ENCODE measurements around the gene CCDC85C. TPM values are rescaled to one million over a fixed set of nuclear protein-coding genes. Genes with fewer than 3 reads are reported as not detected.

The CCDC85C gene
- total RNA-seq, 2 experiments from 2014 or later: 10.2 to 11.7 TPM

DNA sequence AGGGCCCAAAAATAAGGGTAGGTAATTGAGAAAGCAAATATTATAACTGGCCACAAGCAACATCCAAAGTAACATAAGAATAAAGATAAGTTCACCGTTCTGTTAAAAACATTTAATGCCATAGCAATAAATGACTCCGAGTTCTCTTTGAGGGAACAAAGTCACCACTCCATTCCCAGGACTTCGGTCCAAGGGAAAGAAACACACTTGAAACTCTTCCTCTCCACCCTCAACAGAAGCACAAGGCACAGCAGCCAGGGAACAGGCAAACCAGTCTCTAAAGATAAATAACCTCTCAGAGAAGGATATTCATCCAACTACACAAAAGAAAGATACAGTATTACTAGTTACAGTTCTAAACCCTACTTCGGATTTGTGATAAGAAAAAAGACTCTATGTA lies 125.9 kb downstream of the CCDC85C start:
- no peak for DNase-seq
- no peaks in the 10 kb centered on the region for H3K27me3 Mint-ChIP-seq
- H3K9me3 Mint-ChIP-seq: no peaks in the 10 kb centered on the region
- peaks cover 10% of the 10 kb centered on the region for H3K36me3 Mint-ChIP-seq (ENCODE audit: low read depth)
- H3K4me1 Mint-ChIP-seq: peaks cover 34% of the 10 kb centered on the region
- no peak overlapping the region for H3K27ac Mint-ChIP-seq
- CTCF ChIA-PET: no interaction called here
- no peak overlapping the region for H3K4me3 Mint-ChIP-seq
- POLR2A ChIA-PET: no interaction called here

DNA sequence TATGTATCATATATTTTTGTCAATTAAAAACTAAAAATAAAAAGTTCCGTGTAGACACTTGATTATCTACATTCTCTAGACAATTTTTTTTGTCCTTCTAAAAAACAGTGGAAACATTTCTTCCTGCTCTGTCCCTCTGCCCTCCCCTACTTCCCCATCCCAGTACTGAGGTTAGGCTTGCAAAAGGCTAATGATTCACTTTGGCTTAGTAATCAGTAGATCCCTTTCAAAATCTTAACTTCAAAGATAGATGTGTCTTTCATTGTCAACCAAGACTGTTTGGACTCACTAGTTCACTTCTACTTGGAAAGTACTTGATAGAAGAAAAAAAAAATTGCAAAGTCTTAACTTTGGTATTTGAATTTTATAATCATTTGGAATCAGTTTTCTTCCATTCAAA lies 127.1 kb downstream of the CCDC85C start:
- no peak overlapping the region for H3K4me3 Mint-ChIP-seq
- peaks cover 10% of the 10 kb centered on the region for H3K36me3 Mint-ChIP-seq (ENCODE audit: low read depth)
- H3K27me3 Mint-ChIP-seq: no peaks in the 10 kb centered on the region
- H3K9me3 Mint-ChIP-seq: no peaks in the 10 kb centered on the region
- DNase-seq: no peak
- no peak overlapping the region for H3K27ac Mint-ChIP-seq
- POLR2A ChIA-PET: no interaction called here
- peaks cover 25% of the 10 kb centered on the region for H3K4me1 Mint-ChIP-seq
- CTCF ChIA-PET: no interaction called here

DNA sequence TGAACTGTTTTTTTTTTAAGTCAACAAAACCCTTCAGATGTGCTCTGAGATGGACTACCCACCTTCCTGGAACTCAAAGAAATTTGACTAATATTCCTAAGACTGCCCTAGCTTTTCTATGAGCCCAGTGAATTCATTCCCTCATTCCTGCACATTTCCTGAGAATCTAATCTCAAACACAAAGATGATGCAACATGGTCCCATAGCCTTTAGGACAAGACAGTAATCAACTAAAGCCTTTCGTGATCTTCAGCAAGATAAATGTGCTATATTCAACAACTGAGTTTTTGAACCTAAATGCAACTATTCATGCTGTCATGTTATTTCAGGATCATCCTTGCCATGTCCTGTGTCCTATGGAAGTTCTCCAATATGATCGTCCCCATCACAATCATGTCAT lies 128.3 kb downstream of the CCDC85C start:
- CTCF ChIA-PET: no interaction called here
- Mint-ChIP-seq H3K4me1 (peaks cover 23% of the 10 kb centered on the region), H3K36me3 (ENCODE audit: low read depth) (peaks cover 6% of the 10 kb centered on the region), H3K9me3 (no peaks in the 10 kb centered on the region), H3K27ac (no peak overlapping the region), H3K4me3 (no peak overlapping the region), H3K27me3 (no peaks in the 10 kb centered on the region)
- POLR2A ChIA-PET: no interaction called here
- DNase-seq: no peak

DNA sequence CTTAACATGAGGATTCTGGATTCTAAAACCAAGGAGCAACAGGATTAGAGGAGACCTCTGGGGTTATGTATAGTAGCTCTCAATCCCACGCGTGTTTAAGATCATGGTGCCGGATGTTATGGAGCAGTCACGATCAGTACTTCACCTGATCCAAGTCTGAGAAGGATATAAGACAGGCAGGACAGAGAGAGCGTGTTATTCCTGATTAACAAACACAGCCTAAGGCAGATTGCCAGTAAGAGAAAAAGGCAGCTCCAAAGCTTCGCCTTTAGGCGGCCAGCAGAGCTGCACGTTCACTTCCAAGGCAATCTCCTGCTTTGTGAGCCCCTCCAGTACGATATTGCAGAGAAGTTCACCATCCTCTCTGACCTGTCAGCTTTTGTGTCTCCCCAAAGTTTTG lies 128.8 kb downstream of the CCDC85C start:
- POLR2A ChIA-PET: no interaction called here
- H3K4me1 Mint-ChIP-seq: peaks cover 23% of the 10 kb centered on the region
- H3K9me3 Mint-ChIP-seq: no peaks in the 10 kb centered on the region
- H3K36me3 Mint-ChIP-seq (ENCODE audit: low read depth): peaks cover 6% of the 10 kb centered on the region
- H3K27ac Mint-ChIP-seq: no peak overlapping the region
- no peak overlapping the region for H3K4me3 Mint-ChIP-seq
- CTCF ChIA-PET: no interaction called here
- DNase-seq: no peak
- no peaks in the 10 kb centered on the region for H3K27me3 Mint-ChIP-seq

DNA sequence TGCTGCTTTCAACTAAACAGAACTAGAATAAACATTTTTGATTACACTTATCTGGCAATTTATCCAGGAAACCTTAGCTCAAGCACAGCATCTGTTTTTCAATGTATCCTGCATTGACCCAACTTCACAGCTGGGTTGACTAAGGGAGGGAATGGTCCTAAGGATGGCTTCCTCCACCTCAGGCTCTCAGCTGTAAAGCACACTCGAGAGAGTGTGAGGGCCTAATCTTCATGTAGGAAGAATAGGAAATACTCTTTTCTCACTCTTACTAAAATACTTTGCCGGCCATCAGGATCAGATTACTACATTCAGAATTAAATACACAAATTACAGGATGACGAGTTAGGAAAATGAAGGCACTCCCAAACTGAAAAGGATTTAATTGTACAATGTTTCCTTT lies 130.5 kb downstream of the CCDC85C start:
- H3K36me3 Mint-ChIP-seq (ENCODE audit: low read depth): peaks cover under 1% of the 10 kb centered on the region
- peaks cover 21% of the 10 kb centered on the region for H3K4me1 Mint-ChIP-seq
- H3K27ac Mint-ChIP-seq: no peak overlapping the region
- H3K4me3 Mint-ChIP-seq: no peak overlapping the region
- H3K27me3 Mint-ChIP-seq: no peaks in the 10 kb centered on the region
- CTCF ChIA-PET: no interaction called here
- DNase-seq: no peak
- POLR2A ChIA-PET: no interaction called here
- H3K9me3 Mint-ChIP-seq: no peaks in the 10 kb centered on the region

DNA sequence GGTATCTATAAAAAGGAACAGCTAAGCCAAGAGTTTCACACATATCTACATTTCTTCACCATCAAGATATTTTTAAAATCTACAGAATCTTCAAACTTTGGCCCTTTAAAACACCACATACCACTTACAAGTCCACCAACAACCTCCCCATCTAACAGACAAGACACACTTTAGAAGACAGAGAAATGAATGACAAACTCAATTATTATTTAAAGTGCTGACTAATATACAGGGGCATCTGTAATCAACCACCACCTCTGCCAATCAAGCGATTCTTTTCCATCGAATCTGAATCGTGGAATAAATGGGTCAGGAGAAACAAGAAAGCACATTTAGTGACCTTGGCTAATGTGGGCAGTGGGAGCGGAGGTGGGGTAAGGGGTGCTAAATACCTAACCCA lies 131.1 kb downstream of the CCDC85C start:
- POLR2A ChIA-PET: no interaction called here
- Mint-ChIP-seq H3K9me3 (no peaks in the 10 kb centered on the region), H3K36me3 (ENCODE audit: low read depth) (no peaks in the 10 kb centered on the region), H3K27ac (no peak overlapping the region), H3K4me3 (no peak overlapping the region), H3K4me1 (peaks cover 20% of the 10 kb centered on the region), H3K27me3 (no peaks in the 10 kb centered on the region)
- no peak for DNase-seq
- CTCF ChIA-PET: no interaction called here

DNA sequence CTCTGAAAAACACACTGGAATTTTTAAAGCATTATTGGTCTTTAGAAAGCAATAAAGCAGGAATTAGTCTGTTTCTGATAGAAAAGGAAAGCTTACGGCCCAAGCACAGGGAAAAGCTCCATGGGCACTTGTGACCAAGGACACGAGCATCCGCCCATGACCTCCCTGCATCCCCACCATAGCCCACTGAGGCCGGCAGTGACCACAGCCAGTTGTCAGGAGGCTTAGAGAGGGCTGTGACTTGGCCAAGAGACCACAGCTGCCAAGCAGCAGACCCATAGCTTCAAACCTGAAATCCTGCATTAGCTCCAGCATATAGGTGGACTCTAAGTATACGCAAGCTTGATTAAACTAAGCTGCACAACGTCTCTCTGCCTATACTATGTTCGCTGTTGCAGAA lies 132.3 kb downstream of the CCDC85C start:
- no peaks in the 10 kb centered on the region for H3K27me3 Mint-ChIP-seq
- no peaks in the 10 kb centered on the region for H3K9me3 Mint-ChIP-seq
- H3K4me1 Mint-ChIP-seq: peaks cover 18% of the 10 kb centered on the region
- no peak for DNase-seq
- no peaks in the 10 kb centered on the region for H3K36me3 Mint-ChIP-seq (ENCODE audit: low read depth)
- CTCF ChIA-PET: no interaction called here
- H3K4me3 Mint-ChIP-seq: no peak overlapping the region
- no peak overlapping the region for H3K27ac Mint-ChIP-seq
- POLR2A ChIA-PET: interaction anchor here (1.9 kb wide), 1 partner anchor 9 kb away, joined by 10 read pairs; the partner anchor contains the start of genes CCNK and SETD3

DNA sequence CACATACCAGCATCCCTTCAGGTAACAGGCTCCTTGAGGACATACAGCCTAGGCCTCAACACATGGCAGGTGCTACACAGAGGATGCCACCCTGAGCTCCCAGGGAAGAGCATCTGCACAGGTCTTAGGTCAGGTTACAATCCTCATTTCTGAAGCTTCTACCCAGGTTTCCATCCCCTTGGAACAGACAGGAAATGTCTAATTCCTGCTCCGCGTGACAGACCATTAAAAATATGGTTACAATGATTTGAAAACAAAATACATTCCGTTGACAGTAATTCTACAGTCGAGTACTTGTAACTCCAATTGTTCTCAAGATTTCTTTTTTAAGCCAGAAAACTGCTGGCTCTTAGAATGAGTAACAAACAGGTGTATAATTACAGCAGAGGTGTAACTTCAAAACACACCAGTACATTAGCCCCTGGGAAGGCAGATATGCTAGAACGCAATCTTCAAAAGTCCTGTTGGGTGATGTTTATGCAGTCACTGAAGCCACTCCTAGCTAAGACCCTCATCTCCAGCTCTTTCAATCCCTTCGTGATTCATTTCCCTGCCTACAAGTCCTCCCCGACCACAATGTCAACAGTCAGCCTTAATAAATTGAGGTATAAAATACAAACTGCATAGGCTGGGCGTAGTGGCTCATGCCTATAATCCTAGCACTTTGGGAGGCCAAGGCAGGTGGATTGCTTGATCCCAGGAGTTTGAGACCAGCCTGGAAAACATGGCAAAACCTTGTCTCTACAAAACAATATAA lies 135.0 kb downstream of the CCDC85C start:
- no peaks in the 10 kb centered on the region for H3K9me3 Mint-ChIP-seq
- no peak overlapping the region for H3K27ac Mint-ChIP-seq
- no peak for DNase-seq
- peaks cover 17% of the 10 kb centered on the region for H3K4me1 Mint-ChIP-seq
- H3K4me3 Mint-ChIP-seq: no peak overlapping the region
- H3K36me3 Mint-ChIP-seq (ENCODE audit: low read depth): peaks cover 6% of the 10 kb centered on the region
- CTCF ChIA-PET: no interaction called here
- no peaks in the 10 kb centered on the region for H3K27me3 Mint-ChIP-seq
- POLR2A ChIA-PET: interaction anchor here (1.8 kb wide), 1 partner anchor 18 kb away, joined by 4 read pairs; no protein-coding TSS in a partner anchor

DNA sequence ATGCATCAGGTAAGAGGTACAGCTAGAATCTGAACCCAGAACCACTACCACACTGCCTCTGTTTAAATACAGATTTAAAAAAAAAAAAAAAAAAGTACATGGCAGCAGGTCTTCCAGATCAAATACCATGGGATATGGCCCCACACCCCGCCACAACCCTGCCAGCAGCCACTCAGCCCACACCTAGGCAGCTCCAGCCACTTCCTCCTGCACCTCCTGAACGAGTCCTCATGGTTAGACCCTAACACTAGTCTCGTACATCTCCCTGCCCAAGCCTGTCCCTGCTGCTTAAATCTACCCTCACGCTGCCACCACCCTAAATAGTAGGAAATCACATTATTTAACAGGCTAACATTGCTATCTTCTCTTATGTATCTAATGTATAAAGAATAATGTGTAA lies 135.9 kb downstream of the CCDC85C start:
- no peaks in the 10 kb centered on the region for H3K27me3 Mint-ChIP-seq
- no peaks in the 10 kb centered on the region for H3K9me3 Mint-ChIP-seq
- peaks cover 14% of the 10 kb centered on the region for H3K36me3 Mint-ChIP-seq (ENCODE audit: low read depth)
- no peak for DNase-seq
- H3K4me1 Mint-ChIP-seq: peaks cover 17% of the 10 kb centered on the region
- H3K4me3 Mint-ChIP-seq: no peak overlapping the region
- CTCF ChIA-PET: no interaction called here
- POLR2A ChIA-PET: interaction anchor here (0.8 to 1.8 kb wide), 2 partner anchors 13 to 17 kb away, joined by 4 read pairs; partner anchors contain the start of genes CCNK and SETD3
- no peak overlapping the region for H3K27ac Mint-ChIP-seq

DNA sequence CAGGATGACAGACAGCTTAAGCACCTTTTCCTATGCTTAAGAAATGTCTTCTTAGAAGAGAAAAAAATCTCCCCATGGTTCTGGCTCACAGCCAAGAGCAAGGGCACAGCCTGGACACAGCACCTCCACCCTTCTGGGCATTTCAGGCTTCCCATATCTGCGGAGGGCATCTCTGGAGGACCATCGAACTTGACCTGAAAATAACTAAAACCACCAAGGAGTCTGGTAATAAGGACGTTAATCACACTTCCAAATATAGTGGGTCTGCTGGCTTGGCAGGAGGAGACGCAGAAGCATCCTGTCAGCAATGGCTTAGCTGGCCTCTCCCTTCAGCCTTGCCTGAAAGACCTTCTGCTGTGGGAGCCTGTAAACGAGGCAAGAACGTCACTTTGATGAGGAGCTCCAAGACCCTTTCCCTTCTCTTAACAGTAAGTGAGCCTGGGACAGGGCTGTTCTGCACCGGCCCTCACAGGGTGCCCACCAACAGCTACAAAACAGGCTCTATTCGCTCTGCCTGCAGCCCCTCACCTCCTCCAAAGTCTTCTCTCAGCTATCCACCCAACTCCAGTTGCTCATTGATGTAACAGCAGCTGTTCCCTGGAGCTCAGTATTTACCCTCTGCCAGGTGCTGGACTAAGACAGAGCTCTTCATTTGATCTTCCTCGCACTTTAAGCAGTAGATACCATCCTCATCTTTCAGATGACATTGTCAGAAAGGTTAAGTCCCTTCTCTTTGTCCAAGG lies 136.5 kb downstream of the CCDC85C start:
- no peak overlapping the region for H3K27ac Mint-ChIP-seq
- H3K4me3 Mint-ChIP-seq: no peak overlapping the region
- POLR2A ChIA-PET: interaction anchor here (0.8 to 1.8 kb wide), 2 partner anchors 14 to 16 kb away, joined by 4 read pairs; partner anchors contain the start of genes CCNK and SETD3
- H3K4me1 Mint-ChIP-seq: peaks cover 18% of the 10 kb centered on the region
- H3K9me3 Mint-ChIP-seq: no peaks in the 10 kb centered on the region
- H3K27me3 Mint-ChIP-seq: no peaks in the 10 kb centered on the region
- DNase-seq: no peak
- H3K36me3 Mint-ChIP-seq (ENCODE audit: low read depth): peaks cover 19% of the 10 kb centered on the region
- CTCF ChIA-PET: no interaction called here

DNA sequence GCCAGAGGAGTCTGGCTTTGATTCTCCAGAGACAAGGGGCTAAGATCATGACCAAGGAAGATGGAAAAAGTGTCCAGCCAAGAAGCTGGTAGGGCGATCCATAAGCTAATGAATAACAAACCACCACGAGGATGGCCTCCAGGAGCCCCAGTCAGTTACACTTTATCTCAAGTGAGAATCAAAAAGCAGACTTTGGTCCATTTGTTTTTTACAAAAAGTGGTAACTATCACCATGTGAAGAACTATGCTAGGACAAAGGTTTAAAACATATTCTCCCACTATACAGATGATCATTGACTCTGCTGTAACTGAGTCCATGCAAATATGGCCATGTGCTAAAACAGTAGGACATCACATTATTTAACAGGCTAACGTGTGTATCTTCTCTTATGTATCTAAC lies 137.2 kb downstream of the CCDC85C start:
- DNase-seq: no peak
- CTCF ChIA-PET: no interaction called here
- Mint-ChIP-seq H3K4me3 (no peak overlapping the region), H3K36me3 (ENCODE audit: low read depth) (peaks cover 26% of the 10 kb centered on the region), H3K9me3 (no peaks in the 10 kb centered on the region), H3K27ac (no peak overlapping the region), H3K27me3 (no peaks in the 10 kb centered on the region), H3K4me1 (peaks cover 26% of the 10 kb centered on the region)
- POLR2A ChIA-PET: no interaction called here

DNA sequence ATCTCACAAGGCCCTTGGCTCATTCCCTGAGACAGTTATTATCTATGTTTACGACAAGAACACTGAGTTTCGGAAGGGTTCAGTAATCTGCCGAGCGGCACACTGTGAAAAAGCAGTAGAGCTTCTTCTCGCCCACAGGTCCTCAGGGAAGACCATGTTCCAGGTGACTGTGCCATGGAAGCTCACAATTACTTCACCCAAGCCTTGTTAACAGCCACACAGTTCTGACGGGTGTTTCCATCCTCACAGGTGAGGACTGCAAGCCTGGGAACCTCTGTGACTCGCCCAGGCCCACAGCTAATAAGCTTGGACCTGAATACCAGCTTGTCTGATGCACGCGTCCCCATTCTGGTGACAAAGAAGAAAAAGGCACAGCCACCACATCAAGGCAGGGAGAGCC lies 138.7 kb downstream of the CCDC85C start:
- ChIA-PET CTCF (no interaction called here), POLR2A (no interaction called here)
- no peak for DNase-seq
- Mint-ChIP-seq H3K4me1 (peaks cover 29% of the 10 kb centered on the region), H3K9me3 (no peaks in the 10 kb centered on the region), H3K27ac (no peak overlapping the region), H3K36me3 (ENCODE audit: low read depth) (peaks cover 33% of the 10 kb centered on the region), H3K27me3 (no peaks in the 10 kb centered on the region), H3K4me3 (no peak overlapping the region)

DNA sequence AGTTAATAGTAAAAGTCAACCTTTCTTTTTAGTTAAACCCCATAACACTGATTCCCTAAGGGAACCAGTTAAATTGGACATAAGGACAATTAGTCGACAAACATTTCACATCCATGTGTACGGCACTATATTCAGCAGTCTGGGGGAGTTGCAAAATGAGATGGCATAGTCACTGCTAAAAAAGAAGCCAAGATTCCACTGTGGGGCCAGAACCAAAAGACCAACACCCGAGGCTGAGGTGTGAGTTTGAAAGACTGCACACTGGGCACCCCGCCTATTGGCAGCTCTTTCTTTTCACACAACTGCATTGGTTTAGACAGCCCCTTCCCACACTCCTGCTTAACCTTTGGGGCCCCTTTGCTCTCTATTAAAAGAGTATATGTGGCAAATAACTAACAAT lies 140.0 kb downstream of the CCDC85C start:
- Mint-ChIP-seq H3K27ac (no peak overlapping the region), H3K4me1 (peaks cover 23% of the 10 kb centered on the region), H3K27me3 (no peaks in the 10 kb centered on the region), H3K4me3 (no peak overlapping the region), H3K9me3 (no peaks in the 10 kb centered on the region), H3K36me3 (ENCODE audit: low read depth) (peaks cover 40% of the 10 kb centered on the region)
- POLR2A ChIA-PET: interaction anchor here (3.2 kb wide), 1 partner anchor 17 kb away, joined by 11 read pairs; the partner anchor contains the start of genes CCNK and SETD3
- CTCF ChIA-PET: no interaction called here
- DNase-seq: no peak

Data from activated CD4-positive, alpha-beta memory T cell treated with anti-CD3 and anti-CD28 coated beads, Interleukin-2, amount 10 ng/mL, durations not matched to agents 7 days and 5 days (primary cell).